ENCODE data around the gene HGF.
A peak's percentile ranks its signal among the peaks of the same experiment; 100 is the strongest.

Gene HGF

DNA sequence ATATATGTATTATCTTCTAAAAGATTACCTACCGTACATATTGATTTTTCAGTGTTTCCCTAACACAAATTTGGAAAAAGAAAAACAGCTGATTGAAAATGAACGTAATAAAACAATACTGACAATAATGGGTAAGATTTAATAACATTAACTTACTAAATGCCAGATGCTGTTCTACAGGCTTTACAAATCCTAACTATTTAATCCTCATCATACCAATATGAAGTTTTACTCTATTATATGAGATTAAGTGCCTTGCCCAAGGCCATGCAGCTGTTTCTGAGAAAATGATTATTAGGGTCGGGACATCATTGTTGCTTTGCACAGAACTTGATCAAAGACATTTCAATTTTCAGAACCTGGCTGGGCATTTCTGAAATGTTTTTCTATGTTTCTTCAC lies 104.6 kb downstream of the HGF start:
- Histone ChIP-seq H3K4me3 (ENCODE audit: low read depth, low read length) (no peak overlapping the region), H3K79me2 (ENCODE audit: control insufficient read depth, insufficient read depth, low read length, unreplicated experiment) (no peaks in the 10 kb centered on the region), H3K36me3 (ENCODE audit: insufficient read depth, low read length) (no peaks in the 10 kb centered on the region), H3K27me3 (ENCODE audit: insufficient read depth, low read length) (no peaks in the 10 kb centered on the region), H2AFZ (ENCODE audit: low read length, unreplicated experiment) (no peak overlapping the region), H3K4me1 (ENCODE audit: control insufficient read depth, insufficient read depth, low read length, unreplicated experiment) (no peaks in the 10 kb centered on the region), H3K27ac (ENCODE audit: low read depth, low read length) (no peak overlapping the region)

DNA sequence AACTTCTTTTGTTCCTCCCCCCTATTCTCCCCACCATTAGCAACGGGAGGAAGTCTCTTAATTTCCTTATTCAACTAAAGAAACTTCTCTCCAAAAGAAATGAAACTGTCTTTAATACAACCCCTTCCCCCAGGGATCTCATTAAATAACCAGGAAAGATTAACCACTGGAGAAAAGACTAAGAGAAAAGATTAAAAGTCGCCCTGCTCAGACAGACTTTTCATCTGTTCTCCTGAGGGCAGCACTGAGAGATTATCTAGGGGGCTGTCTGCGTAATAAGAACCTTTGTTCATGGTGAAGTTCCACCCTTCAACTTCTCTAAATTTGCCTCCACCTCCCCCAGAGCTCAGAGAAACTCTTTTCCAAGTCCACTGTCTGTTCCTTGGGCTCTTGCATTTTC lies 105.5 kb downstream of the HGF start:
- Histone ChIP-seq H3K27ac (ENCODE audit: low read depth, low read length) (no peak overlapping the region), H3K27me3 (ENCODE audit: insufficient read depth, low read length) (no peaks in the 10 kb centered on the region), H3K4me3 (ENCODE audit: low read depth, low read length) (no peak overlapping the region), H2AFZ (ENCODE audit: low read length, unreplicated experiment) (peak overlapping the region; percentile 21), H3K4me1 (ENCODE audit: control insufficient read depth, insufficient read depth, low read length, unreplicated experiment) (no peaks in the 10 kb centered on the region), H3K79me2 (ENCODE audit: control insufficient read depth, insufficient read depth, low read length, unreplicated experiment) (no peaks in the 10 kb centered on the region), H3K36me3 (ENCODE audit: insufficient read depth, low read length) (no peaks in the 10 kb centered on the region)

DNA sequence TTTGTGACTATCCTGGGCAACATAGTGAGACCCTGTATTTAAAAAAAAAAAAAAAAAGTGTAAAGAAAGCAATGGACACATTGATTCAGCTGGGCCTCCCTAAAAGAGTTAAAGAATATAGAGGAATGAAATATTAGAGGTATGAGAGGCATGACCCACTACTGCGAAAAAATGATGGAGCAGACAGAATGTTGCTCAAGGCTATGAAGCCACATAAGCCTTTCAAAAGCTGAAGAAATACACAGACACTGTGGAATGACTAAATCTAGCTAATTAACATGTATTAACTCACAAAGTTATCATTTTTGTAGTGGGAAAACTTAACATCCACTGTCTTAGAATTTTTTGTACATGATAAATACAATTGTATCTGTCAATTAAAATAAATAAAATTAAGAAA lies 107.3 kb downstream of the HGF start:
- H3K27ac ChIP-seq (ENCODE audit: low read depth, low read length), result no peak overlapping the region
- H2AFZ ChIP-seq (ENCODE audit: low read length, unreplicated experiment), result no peak overlapping the region
- H3K27me3 ChIP-seq (ENCODE audit: insufficient read depth, low read length), result no peaks in the 10 kb centered on the region
- no peaks in the 10 kb centered on the region for H3K4me1 ChIP-seq (ENCODE audit: control insufficient read depth, insufficient read depth, low read length, unreplicated experiment)
- H3K79me2 ChIP-seq (ENCODE audit: control insufficient read depth, insufficient read depth, low read length, unreplicated experiment), result no peaks in the 10 kb centered on the region
- H3K4me3 ChIP-seq (ENCODE audit: low read depth, low read length), result no peak overlapping the region
- no peaks in the 10 kb centered on the region for H3K36me3 ChIP-seq (ENCODE audit: insufficient read depth, low read length)

DNA sequence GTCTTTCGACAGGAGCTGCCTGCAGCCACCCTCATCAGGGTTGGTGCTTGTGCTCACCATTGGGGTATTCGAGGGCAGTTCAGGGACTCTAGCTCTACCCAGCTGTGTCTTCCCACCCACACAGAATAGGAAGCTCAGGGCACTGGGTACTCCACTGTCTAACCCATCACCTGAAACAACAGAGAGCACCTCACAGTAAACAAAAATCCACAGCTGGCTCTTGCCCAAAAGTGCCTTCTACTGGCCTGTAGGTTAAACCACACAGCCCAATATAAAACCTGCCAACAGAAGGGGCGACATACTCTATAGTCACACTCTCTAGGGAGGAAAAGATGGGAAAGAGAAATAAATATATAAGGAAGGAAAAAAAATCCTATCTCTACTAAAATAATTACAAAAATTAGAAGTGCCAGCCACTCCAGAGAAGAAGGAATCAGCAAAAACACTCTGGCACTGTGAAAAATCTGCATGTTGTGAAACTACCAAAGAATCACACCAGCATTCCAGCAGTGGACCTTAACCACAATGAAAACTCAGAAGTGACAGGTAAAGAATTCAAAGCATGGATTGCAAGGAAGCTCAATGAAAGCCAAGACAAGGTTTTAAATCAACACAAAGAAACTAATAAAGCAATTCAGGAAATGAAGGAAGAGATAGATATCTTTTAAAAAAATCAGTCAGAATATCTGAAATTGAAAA lies 110.0 kb downstream of the HGF start:
- Histone ChIP-seq H3K4me3 (ENCODE audit: low read depth, low read length) (no peak overlapping the region), H3K79me2 (ENCODE audit: control insufficient read depth, insufficient read depth, low read length, unreplicated experiment) (no peaks in the 10 kb centered on the region), H3K4me1 (ENCODE audit: control insufficient read depth, insufficient read depth, low read length, unreplicated experiment) (no peaks in the 10 kb centered on the region), H3K36me3 (ENCODE audit: insufficient read depth, low read length) (no peaks in the 10 kb centered on the region), H3K27me3 (ENCODE audit: insufficient read depth, low read length) (no peaks in the 10 kb centered on the region), H2AFZ (ENCODE audit: low read length, unreplicated experiment) (no peak overlapping the region), H3K27ac (ENCODE audit: low read depth, low read length) (no peak overlapping the region)

DNA sequence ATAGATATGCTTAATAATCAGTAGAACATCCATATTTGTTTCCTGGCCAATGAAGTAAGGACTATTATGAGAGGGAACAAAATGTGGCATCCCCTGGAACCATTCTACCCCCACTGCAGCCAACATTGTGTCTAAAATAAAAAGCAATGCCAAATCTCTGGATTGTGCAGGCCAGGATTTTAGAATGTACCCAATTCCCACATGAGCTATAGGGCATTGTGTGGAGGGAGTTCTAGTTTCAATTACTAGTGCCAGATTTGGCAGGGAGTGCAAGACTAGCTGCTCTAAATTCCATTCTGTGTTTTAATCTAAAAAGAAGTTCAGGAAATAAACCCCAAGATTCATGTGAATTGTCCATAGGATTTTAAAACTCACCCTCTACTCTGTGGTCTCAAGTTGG lies 112.3 kb downstream of the HGF start:
- no peak overlapping the region for H3K27ac ChIP-seq (ENCODE audit: low read depth, low read length)
- H3K36me3 ChIP-seq (ENCODE audit: insufficient read depth, low read length), result no peaks in the 10 kb centered on the region
- H3K4me1 ChIP-seq (ENCODE audit: control insufficient read depth, insufficient read depth, low read length, unreplicated experiment), result no peaks in the 10 kb centered on the region
- H3K27me3 ChIP-seq (ENCODE audit: insufficient read depth, low read length), result no peaks in the 10 kb centered on the region
- no peaks in the 10 kb centered on the region for H3K79me2 ChIP-seq (ENCODE audit: control insufficient read depth, insufficient read depth, low read length, unreplicated experiment)
- no peak overlapping the region for H2AFZ ChIP-seq (ENCODE audit: low read length, unreplicated experiment)
- no peak overlapping the region for H3K4me3 ChIP-seq (ENCODE audit: low read depth, low read length)

DNA sequence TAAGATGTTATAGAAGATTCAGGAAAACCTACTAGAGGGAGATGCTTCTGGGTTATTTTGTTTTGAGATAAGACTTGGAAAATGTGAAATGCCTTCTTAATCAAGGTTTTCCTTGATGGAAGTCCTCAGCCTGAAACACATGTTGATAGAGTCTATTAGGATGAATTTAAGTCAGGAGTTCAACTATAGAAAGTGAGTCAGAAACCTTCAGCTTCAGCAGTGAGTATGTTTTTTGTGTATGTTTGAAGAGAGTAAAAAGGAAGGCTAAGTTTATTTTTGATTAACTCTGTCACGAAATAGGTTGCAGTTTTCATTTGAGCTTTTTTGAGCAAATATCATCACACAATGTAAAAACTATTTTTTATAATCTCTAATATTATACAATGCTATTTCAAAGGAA lies 114.6 kb downstream of the HGF start:
- no peak overlapping the region for H3K4me3 ChIP-seq (ENCODE audit: low read depth, low read length)
- H2AFZ ChIP-seq (ENCODE audit: low read length, unreplicated experiment), result no peak overlapping the region
- no peaks in the 10 kb centered on the region for H3K79me2 ChIP-seq (ENCODE audit: control insufficient read depth, insufficient read depth, low read length, unreplicated experiment)
- H3K36me3 ChIP-seq (ENCODE audit: insufficient read depth, low read length), result no peaks in the 10 kb centered on the region
- H3K27me3 ChIP-seq (ENCODE audit: insufficient read depth, low read length), result no peaks in the 10 kb centered on the region
- no peaks in the 10 kb centered on the region for H3K4me1 ChIP-seq (ENCODE audit: control insufficient read depth, insufficient read depth, low read length, unreplicated experiment)
- no peak overlapping the region for H3K27ac ChIP-seq (ENCODE audit: low read depth, low read length)

DNA sequence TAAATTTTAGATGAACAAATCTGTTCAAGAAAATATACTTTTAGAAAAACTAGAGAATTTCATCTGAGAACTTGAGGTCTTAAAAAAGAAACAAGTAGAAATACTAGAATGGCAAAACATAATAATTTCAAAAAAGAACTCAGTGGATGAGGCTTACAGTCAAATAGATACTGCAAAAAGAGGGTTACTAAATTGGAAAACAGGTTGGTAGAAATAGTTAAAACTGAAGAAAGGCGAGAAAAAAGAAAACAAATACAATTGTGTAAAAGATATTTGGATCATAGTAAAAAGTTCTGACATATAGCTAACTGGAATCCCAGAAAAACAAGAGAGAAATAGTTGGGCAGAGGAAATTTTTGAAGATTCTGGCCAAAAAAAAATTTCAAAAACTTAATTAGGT lies 117.6 kb downstream of the HGF start:
- Histone ChIP-seq H3K27ac (ENCODE audit: low read depth, low read length) (no peak overlapping the region), H3K27me3 (ENCODE audit: insufficient read depth, low read length) (no peaks in the 10 kb centered on the region), H3K36me3 (ENCODE audit: insufficient read depth, low read length) (no peaks in the 10 kb centered on the region), H3K79me2 (ENCODE audit: control insufficient read depth, insufficient read depth, low read length, unreplicated experiment) (no peaks in the 10 kb centered on the region), H3K4me1 (ENCODE audit: control insufficient read depth, insufficient read depth, low read length, unreplicated experiment) (peaks cover 6% of the 10 kb centered on the region), H2AFZ (ENCODE audit: low read length, unreplicated experiment) (no peak overlapping the region), H3K4me3 (ENCODE audit: low read depth, low read length) (no peak overlapping the region)

All from ACC112 (cell line).